Measurements from ENCODE around the gene DDR1.
"Not testable (repeated sequence)": the region's sequence is repeated elsewhere in the genome, so short reads cannot be mapped to it uniquely, and the experiment has no call there.

DDR1 gene

DNA sequence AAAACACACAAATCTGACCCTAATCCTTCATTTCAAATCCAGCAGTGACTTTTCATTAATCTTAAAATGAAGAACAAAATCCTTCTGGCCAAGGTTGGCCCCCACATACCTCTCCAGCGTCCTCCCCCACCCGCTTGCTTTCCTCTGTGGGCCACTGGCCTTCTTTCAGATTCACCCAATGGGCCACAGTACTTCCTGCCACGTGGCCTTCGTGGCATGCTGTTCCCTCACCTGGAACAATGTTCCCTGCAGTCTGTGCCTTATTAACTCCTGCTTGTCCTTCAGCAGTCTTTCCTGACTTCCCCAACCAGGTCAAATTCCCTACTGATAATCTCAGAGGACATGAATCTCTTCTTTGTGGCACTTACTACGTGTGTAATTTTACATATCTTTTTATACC is 18.4 kb downstream of the DDR1 start:
- POLR2A ChIA-PET: no interaction called here
- DNase-seq (ENCODE audit: low read depth, low spot score): no peak
- CTCF ChIA-PET: interaction anchor here (6.6 to 24.2 kb wide), 2 partner anchors 12 to 173 kb away, joined by 47 to 1346 read pairs; partner anchors contain the start of gene VARS2
- no peak overlapping the region for H3K4me3 ChIP-seq (ENCODE audit: low read depth, low read length)
- TF ChIP-seq, protein P1, sequence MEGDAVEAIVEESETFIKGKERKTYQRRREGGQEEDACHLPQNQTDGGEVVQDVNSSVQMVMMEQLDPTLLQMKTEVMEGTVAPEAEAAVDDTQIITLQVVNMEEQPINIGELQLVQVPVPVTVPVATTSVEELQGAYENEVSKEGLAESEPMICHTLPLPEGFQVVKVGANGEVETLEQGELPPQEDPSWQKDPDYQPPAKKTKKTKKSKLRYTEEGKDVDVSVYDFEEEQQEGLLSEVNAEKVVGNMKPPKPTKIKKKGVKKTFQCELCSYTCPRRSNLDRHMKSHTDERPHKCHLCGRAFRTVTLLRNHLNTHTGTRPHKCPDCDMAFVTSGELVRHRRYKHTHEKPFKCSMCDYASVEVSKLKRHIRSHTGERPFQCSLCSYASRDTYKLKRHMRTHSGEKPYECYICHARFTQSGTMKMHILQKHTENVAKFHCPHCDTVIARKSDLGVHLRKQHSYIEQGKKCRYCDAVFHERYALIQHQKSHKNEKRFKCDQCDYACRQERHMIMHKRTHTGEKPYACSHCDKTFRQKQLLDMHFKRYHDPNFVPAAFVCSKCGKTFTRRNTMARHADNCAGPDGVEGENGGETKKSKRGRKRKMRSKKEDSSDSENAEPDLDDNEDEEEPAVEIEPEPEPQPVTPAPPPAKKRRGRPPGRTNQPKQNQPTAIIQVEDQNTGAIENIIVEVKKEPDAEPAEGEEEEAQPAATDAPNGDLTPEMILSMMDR (IDR thresholded peaks at IDR 0.05; ENCODE audit: insufficient read depth, low read length, missing control alignments): no peak

DNA sequence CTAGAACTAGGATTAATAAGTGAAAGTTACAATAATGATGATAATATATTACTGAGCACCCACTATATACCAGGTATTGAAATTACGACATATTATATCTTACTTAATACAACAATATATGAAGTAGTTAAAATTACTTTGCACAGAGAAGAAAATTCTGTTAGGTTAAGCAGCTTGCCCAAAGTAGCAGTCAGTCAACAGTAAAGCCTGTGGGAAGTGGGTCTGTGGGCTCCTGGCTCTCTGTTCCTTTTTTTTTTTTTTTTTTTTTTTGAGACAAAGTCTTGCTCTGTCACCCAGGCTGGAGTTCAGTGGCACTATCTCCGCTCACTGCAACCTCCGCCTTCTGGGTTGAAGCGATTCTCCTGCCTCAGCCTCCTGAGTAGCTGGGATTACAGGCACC is 18.9 kb downstream of the DDR1 start:
- no peak overlapping the region for H3K4me3 ChIP-seq (ENCODE audit: low read depth, low read length)
- POLR2A ChIA-PET: no interaction called here
- TF ChIP-seq, protein P1 (IDR thresholded peaks at IDR 0.05; ENCODE audit: insufficient read depth, low read length, missing control alignments): no peak
- DNase-seq (ENCODE audit: low read depth, low spot score): no peak
- CTCF ChIA-PET: interaction anchor here (6.6 to 24.2 kb wide), 2 partner anchors 12 to 172 kb away, joined by 47 to 1346 read pairs; partner anchors contain the start of gene VARS2

DNA sequence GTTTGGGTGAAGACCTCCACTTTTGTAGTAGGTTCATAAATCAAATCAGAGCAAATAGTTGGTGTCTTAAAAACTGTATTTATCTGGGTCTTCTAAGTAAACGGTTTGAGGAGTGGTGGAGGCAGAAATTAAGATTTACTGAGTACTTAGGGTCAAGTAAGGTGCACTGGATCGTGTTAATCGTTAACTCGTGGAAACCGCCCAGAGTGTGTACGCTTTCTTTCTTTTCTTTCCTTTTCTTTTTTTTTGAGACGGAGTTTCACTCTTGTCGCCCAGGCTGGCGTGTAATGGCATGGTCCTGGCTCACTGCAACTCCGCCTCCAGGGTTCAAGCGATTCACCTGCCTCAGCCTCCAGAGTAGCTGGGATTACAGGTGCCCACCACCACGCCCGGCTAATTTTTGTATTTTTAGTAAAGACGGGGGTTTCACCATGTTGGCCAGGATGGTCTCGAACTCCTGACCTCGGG is 23.0 kb downstream of the DDR1 start:
- not testable (repeated sequence) for DNase-seq (ENCODE audit: low read depth, low spot score)
- peak overlapping the region; percentile 89 for H3K4me3 ChIP-seq (ENCODE audit: low read depth, low read length)
- ChIA-PET POLR2A (interaction anchor here (0.6 kb wide), 1 partner anchor 85 kb away, joined by 3 read pairs; no protein-coding TSS in a partner anchor), CTCF (interaction anchor here (0.6 to 24.2 kb wide), 8 partner anchors 8 to 168 kb away, joined by 4 to 1346 read pairs (median 7); partner anchors contain the start of gene VARS2)

DNA sequence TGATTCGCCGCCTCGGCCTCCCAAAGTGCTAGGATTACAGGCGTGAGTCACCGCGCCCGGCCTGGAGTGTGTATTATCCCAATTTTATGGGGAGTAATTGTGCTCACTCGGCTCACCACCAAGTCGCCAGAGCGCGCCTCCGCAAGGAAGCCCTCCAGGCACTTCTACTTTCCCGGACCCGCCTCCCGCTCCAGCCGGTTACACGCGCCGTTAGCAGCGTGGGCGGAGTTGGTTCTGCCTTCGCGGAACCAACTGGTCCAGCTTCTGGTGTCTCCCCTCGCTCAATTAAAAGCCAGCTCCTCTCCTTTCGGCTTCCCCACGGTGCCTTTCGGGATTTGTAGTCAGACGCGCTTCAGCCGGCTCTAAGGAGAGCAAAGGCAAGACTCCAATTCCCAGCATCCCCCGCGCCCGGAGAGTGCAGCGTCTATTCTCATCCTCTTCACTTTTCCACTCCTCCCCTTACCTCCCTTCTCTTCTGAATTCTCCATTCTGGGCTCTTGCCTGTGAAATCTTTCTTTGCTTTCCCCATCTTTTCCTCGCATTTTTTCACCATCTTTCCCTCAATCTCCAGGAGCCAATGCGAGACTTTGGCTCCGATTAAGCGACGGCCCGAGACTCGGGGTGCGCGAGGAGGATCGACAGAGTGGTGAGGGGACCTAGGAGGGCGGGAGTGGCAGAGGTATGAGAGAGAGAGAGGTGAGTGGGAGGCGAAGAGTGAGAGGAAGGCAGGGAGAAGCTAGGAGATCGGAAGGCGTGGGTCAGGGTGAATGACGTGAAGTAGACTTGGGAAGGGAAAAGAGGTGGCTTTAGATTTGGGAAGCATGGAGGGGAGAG is 23.7 kb downstream of the DDR1 start, which contains the start of gene GTF2H4:
Gene GTF2H4, plus strand, starts transcription at position 450 of the 834 bp plus-strand sequence.
- CTCF ChIA-PET: interaction anchor here (1.0 to 24.2 kb wide), 5 partner anchors 9 to 168 kb away, joined by 4 to 1346 read pairs (median 4); no protein-coding TSS in a partner anchor
- H3K4me3 ChIP-seq (ENCODE audit: low read depth, low read length): peak within 1 kb of the TSS; percentile 89
- DNase-seq (ENCODE audit: low read depth, low spot score): peak; percentile 86
- POLR2A ChIA-PET: interaction anchor here (0.6 kb wide), 1 partner anchor 85 kb away, joined by 3 read pairs; no protein-coding TSS in a partner anchor
- TF ChIP-seq, protein P1 (IDR thresholded peaks at IDR 0.05; ENCODE audit: insufficient read depth, low read length, missing control alignments): no peak

DNA sequence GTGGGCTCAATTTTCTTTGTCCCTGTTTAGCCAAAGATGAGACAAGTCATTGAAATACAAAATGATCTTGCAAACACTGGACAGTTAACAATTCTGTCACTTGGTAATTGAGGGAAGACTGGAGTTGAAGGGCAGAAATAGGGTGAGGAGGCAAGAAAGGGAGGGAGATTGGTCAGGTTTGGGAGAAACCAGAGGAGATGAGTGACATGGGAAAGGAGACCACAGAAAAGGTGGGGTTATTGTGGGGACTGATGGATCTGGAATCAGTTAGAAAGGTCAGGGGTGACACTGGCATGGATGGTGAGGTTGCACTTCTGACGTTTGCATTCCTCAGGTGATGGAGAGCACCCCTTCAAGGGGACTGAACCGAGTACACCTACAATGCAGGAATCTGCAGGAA is 24.4 kb downstream of the DDR1 start:
- ChIA-PET CTCF (interaction anchor here (1.2 to 24.2 kb wide), 4 partner anchors 8 to 167 kb away, joined by 4 to 1346 read pairs (median 131); no protein-coding TSS in a partner anchor), POLR2A (no interaction called here)
- DNase-seq (ENCODE audit: low read depth, low spot score): no peak

DNA sequence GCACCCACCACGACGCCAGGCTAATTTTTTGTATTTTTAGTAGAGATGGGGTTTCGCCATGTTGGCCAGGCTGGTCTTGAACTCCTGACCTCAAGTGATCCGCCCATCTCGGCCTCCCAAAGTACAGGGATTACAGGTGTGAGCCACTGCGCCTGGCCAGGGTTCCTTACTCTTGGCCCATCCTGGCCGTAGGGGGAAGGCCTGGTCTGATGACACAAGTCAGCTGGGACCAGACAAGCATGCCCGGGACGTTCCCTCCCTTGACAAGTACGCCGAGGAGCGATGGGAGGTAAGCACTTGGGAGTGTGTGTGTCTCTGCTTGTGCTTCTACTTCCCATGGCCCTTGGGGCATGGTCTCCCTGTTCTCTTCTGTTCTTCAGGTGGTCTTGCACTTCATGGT is 26.2 kb downstream of the DDR1 start:
- CTCF ChIA-PET: interaction anchor here (1.5 to 24.2 kb wide), 3 partner anchors 79 to 165 kb away, joined by 7 to 1346 read pairs (median 258); no protein-coding TSS in a partner anchor
- POLR2A ChIA-PET; H3K4me3 ChIP-seq (ENCODE audit: low read depth, low read length); DNase-seq (ENCODE audit: low read depth, low spot score): not testable (repeated sequence)

More for the DNA sequence above, 24.4 kb downstream of the DDR1 start:
- TF ChIP-seq, protein P1 (IDR thresholded peaks at IDR 0.05; ENCODE audit: insufficient read depth, low read length, missing control alignments): no peak
- peak overlapping the region; percentile 89 for H3K4me3 ChIP-seq (ENCODE audit: low read depth, low read length)

All from AG04449 (cell line).